Neuronal stem cell (in vitro differentiated cells): Measurements from ENCODE around the gene NLN.

ENCODE experiments used
- DNase-seq: peaks from one replicate; pipeline ENCODE4 v3.0.0-alpha.2; 2013; ENCODE audit warnings: low spot score
- H2AFZ ChIP-seq: one replicate; pipeline ENCODE4 v1.6.1; 2013; ENCODE audit warnings: mild to moderate bottlenecking, low read length, inconsistent platforms
- H2AK5ac ChIP-seq: 2 replicates; pipeline ENCODE4 v1.6.1; 2013; ENCODE audit warnings: low read depth, mild to moderate bottlenecking, inconsistent platforms, low read length, moderate library complexity, mixed read lengths
- H2BK120ac ChIP-seq: 2 replicates; pipeline ENCODE4 v1.6.1; 2013; ENCODE audit warnings: low read depth, mild to moderate bottlenecking, inconsistent platforms, low read length, moderate library complexity, mixed read lengths
- H2BK12ac ChIP-seq: one replicate; pipeline ENCODE4 v1.6.1; 2013; ENCODE audit warnings: low read length, inconsistent platforms
- H2BK15ac ChIP-seq: 2 replicates; pipeline ENCODE4 v1.6.1; 2013; ENCODE audit warnings: mild to moderate bottlenecking, low read length, inconsistent platforms, mixed read lengths
- H2BK5ac ChIP-seq: one replicate; pipeline ENCODE4 v1.6.1; 2013; ENCODE audit warnings: inconsistent platforms, mild to moderate bottlenecking, low read length, moderate library complexity
- H3K14ac ChIP-seq: one replicate; pipeline ENCODE4 v1.6.1; 2013; ENCODE audit warnings: low read length, inconsistent platforms
- H3K18ac ChIP-seq: 2 replicates; pipeline ENCODE4 v1.6.1; 2013; ENCODE audit warnings: low read length, inconsistent platforms
- H3K23ac ChIP-seq: 2 replicates; pipeline ENCODE4 v1.6.1; 2013; ENCODE audit warnings: low read depth, mild to moderate bottlenecking, mixed read lengths, low read length, inconsistent platforms; ENCODE audit not compliant: poor library complexity
- H3K27ac ChIP-seq: replicated peaks from 3 replicates; pipeline ENCODE4 v1.5.1; 2013; ENCODE audit warnings: low read length, inconsistent platforms
- H3K27me3 ChIP-seq, 3 experiments: 2 replicates each; pipeline ENCODE4 v1.6.1; 2013; ENCODE audit warnings: low read length in 3 of 3, mild to moderate bottlenecking in 2 of 3, inconsistent platforms in 1 of 3, low read depth in 1 of 3, mixed read lengths in 1 of 3, moderate library complexity in 1 of 3; ENCODE audit not compliant: control insufficient read depth in 3 of 3, insufficient read depth in 3 of 3
- H3K36me3 ChIP-seq, 2 donors: replicated peaks in 1 of 2; 2 replicates each; pipeline ENCODE4 v1.6.1; 2013; ENCODE audit warnings: low read length in 2 of 2; ENCODE audit not compliant: control insufficient read depth in 2 of 2, insufficient read depth in 2 of 2
- H3K4ac ChIP-seq: 2 replicates; pipeline ENCODE4 v1.6.1; 2013; ENCODE audit warnings: inconsistent platforms, mild to moderate bottlenecking, low read length, moderate library complexity
- H3K4me1 ChIP-seq, 2 donors: 1 replicate in 1 of 2; 2 replicates in 1 of 2; pipeline ENCODE4 v1.6.1; 2013; ENCODE audit warnings: low read length in 2 of 2, low read depth in 1 of 2; ENCODE audit not compliant: control insufficient read depth in 2 of 2, insufficient read depth in 1 of 2
- H3K4me2 ChIP-seq: one replicate; pipeline ENCODE4 v1.6.1; 2013; ENCODE audit warnings: mild to moderate bottlenecking, low read length, inconsistent platforms; ENCODE audit not compliant: insufficient read depth, poor library complexity, severe bottlenecking
- H3K4me3 ChIP-seq, 2 donors: 2 replicates each; pipeline ENCODE4 v1.5.1; 2013; ENCODE audit warnings: low read length in 2 of 2, mild to moderate bottlenecking in 2 of 2, inconsistent platforms in 1 of 2, moderate library complexity in 1 of 2
- H3K79me1 ChIP-seq: one replicate; pipeline ENCODE4 v1.6.1; 2013; ENCODE audit warnings: low read depth, mild to moderate bottlenecking, inconsistent platforms, low read length, moderate library complexity
- H3K9ac ChIP-seq: one replicate; pipeline ENCODE4 v1.6.1; 2013; ENCODE audit warnings: mild to moderate bottlenecking, low read depth, low read length, inconsistent platforms; ENCODE audit not compliant: poor library complexity
- H3K9me3 ChIP-seq, 2 donors: replicated peaks in 1 of 2; 2 replicates each; pipeline versions ENCODE3 to v1.6.1; 2013; ENCODE audit warnings: low read length in 2 of 2, mild to moderate bottlenecking in 2 of 2, inconsistent platforms in 1 of 2, low read depth in 1 of 2, mixed read lengths in 1 of 2, moderate library complexity in 1 of 2; ENCODE audit not compliant: control insufficient read depth in 2 of 2, insufficient read depth in 1 of 2
- H4K8ac ChIP-seq: one replicate; pipeline ENCODE4 v1.6.1; 2013; ENCODE audit warnings: low read depth, mild to moderate bottlenecking, inconsistent platforms, low read length, moderate library complexity
- H4K91ac ChIP-seq: one replicate; pipeline ENCODE4 v1.6.1; 2013; ENCODE audit warnings: low read length, low read depth, mild to moderate bottlenecking, inconsistent platforms; ENCODE audit not compliant: poor library complexity
- whole genome bisulfite sequencing, 2 donors: extraction: QIAGEN DNeasy Blood & Tissue Kit; methylation state at CpG; one replicate each; pipeline ENCODE4 v1.1.7; 2013; ENCODE audit warnings: missing lambda C conversion rate in 2 of 2, mixed read lengths in 1 of 2; ENCODE audit not compliant: insufficient read length in 2 of 2, insufficient replicate concordance in 1 of 2; ENCODE audit errors: extremely low coverage in 2 of 2; 5-methylcytosine and 5-hydroxymethylcytosine counted together

Gene NLN

GRCh38 chr5:65854925-65855324, 132.9 kb downstream of the NLN start:
- Histone ChIP-seq H2BK15ac (no peak overlapping the region), H3K36me3 (no peaks in the 10 kb centered on the region), H3K4me1 (no peaks in the 10 kb centered on the region), H3K79me1 (no peaks in the 10 kb centered on the region), H3K14ac (no peak overlapping the region), H3K4ac (no peak overlapping the region), H3K27me3 (no peaks in the 10 kb centered on the region), H3K9me3 (no peaks in the 10 kb centered on the region), H2BK12ac (no peak overlapping the region), H3K23ac (no peak overlapping the region), H3K18ac (no peak overlapping the region), H3K9ac (no peak overlapping the region), H3K27ac (no peak overlapping the region), H3K4me3 (no peak overlapping the region), H2AFZ (no peak overlapping the region), H2BK120ac (no peak overlapping the region), H2BK5ac (no peak overlapping the region), H3K4me2 (no peak overlapping the region), H2AK5ac (no peak overlapping the region), H4K91ac (no peak overlapping the region), H4K8ac (no peak overlapping the region)
- no peak for DNase-seq
- WGBS, 2 donors = no CpG with 5 or more reads among the region's 2 CpGs

- Histone ChIP-seq H2BK12ac (no peak overlapping the region), H4K8ac (no peak overlapping the region), H3K27me3 (no peaks in the 10 kb centered on the region), H4K91ac (no peak overlapping the region), H2AK5ac (no peak overlapping the region), H3K4me3 (no peak overlapping the region), H3K14ac (no peak overlapping the region), H3K4me1 (no peaks in the 10 kb centered on the region), H3K79me1 (no peaks in the 10 kb centered on the region), H3K18ac (no peak overlapping the region), H3K27ac (no peak overlapping the region), H3K9ac (no peak overlapping the region), H3K23ac (no peak overlapping the region), H3K4ac (no peak overlapping the region), H2BK5ac (no peak overlapping the region), H3K9me3 (no peaks in the 10 kb centered on the region), H3K36me3 (no peaks in the 10 kb centered on the region), H2BK15ac (no peak overlapping the region), H2AFZ (no peak overlapping the region), H2BK120ac (no peak overlapping the region), H3K4me2 (no peak overlapping the region)
- DNase-seq = no peak
These were observed 133.8 kb downstream of the NLN start for GRCh38 chr5:65855766-65856315.

GRCh38 chr5:65856520-65856919, 134.5 kb downstream of the NLN start:
- DNase-seq = no peak
- no peak overlapping the region for H3K4me2 ChIP-seq
- H3K79me1 ChIP-seq = no peaks in the 10 kb centered on the region
- no peak overlapping the region for H3K4me3 ChIP-seq
- no peak overlapping the region for H3K23ac ChIP-seq
- no peak overlapping the region for H2BK12ac ChIP-seq
- no peak overlapping the region for H2AFZ ChIP-seq
- no peaks in the 10 kb centered on the region for H3K36me3 ChIP-seq
- H3K4me1 ChIP-seq = no peaks in the 10 kb centered on the region
- no peak overlapping the region for H2BK120ac ChIP-seq
- H4K8ac ChIP-seq = no peak overlapping the region
- no peak overlapping the region for H3K27ac ChIP-seq
- H3K27me3 ChIP-seq = no peaks in the 10 kb centered on the region
- H3K18ac ChIP-seq = no peak overlapping the region
- H4K91ac ChIP-seq = no peak overlapping the region
- no peak overlapping the region for H2BK15ac ChIP-seq
- no peak overlapping the region for H2BK5ac ChIP-seq
- H2AK5ac ChIP-seq = no peak overlapping the region
- H3K9me3 ChIP-seq = no peaks in the 10 kb centered on the region
- no peak overlapping the region for H3K4ac ChIP-seq
- H3K9ac ChIP-seq = no peak overlapping the region
- no peak overlapping the region for H3K14ac ChIP-seq
- WGBS, 2 donors = no CpG with 5 or more reads among the region's 5 CpGs

- no peak overlapping the region for H3K18ac ChIP-seq
- no peak overlapping the region for H2BK12ac ChIP-seq
- no peak overlapping the region for H3K14ac ChIP-seq
- no peaks in the 10 kb centered on the region for H3K27me3 ChIP-seq
- H2AK5ac ChIP-seq = no peak overlapping the region
- H3K4me2 ChIP-seq = no peak overlapping the region
- H3K4me3 ChIP-seq = no peak overlapping the region
- no CpG with 5 or more reads among the region's 3 CpGs for WGBS, 2 donors
- no peak overlapping the region for H3K9ac ChIP-seq
- H2BK15ac ChIP-seq = no peak overlapping the region
- H4K91ac ChIP-seq = no peak overlapping the region
- H2AFZ ChIP-seq = no peak overlapping the region
- H3K79me1 ChIP-seq = no peaks in the 10 kb centered on the region
- H4K8ac ChIP-seq = no peak overlapping the region
- no peak overlapping the region for H2BK5ac ChIP-seq
- no peak for DNase-seq
- H3K23ac ChIP-seq = no peak overlapping the region
- no peak overlapping the region for H2BK120ac ChIP-seq
- no peak overlapping the region for H3K4ac ChIP-seq
- peaks cover 0 to 6% of the 10 kb centered on the region in 2 donors for H3K4me1 ChIP-seq
- H3K9me3 ChIP-seq = no peaks in the 10 kb centered on the region
- no peaks in the 10 kb centered on the region for H3K36me3 ChIP-seq
- H3K27ac ChIP-seq = no peak overlapping the region
These were observed 136.3 kb downstream of the NLN start for GRCh38 chr5:65858316-65858715.
